Ishikawa (cell line): ENCODE measurements around the gene ORM2.
"Not testable (repeated sequence)": the region's sequence is repeated elsewhere in the genome, so short reads cannot be mapped to it uniquely, and the experiment has no call there.

Source experiments
- EGR1 ChIP-seq: IDR thresholded peaks from 2 replicates; pipeline ENCODE4 v1.6.1; 2012
- EP300 ChIP-seq: IDR thresholded peaks from 2 replicates; pipeline ENCODE4 v1.6.1; 2012; ENCODE audit warnings: borderline replicate concordance
- FOXM1 ChIP-seq: IDR thresholded peaks from 2 replicates; pipeline ENCODE4 v1.6.1; 2012; ENCODE audit warnings: low read depth, borderline replicate concordance
- NFIC ChIP-seq: IDR thresholded peaks from 2 replicates; pipeline ENCODE4 v1.6.1; 2012
- RAD21 ChIP-seq: IDR thresholded peaks from 2 replicates; pipeline ENCODE4 v1.6.1; 2012; ENCODE audit warnings: low read depth
- TAF1 ChIP-seq: IDR thresholded peaks from 2 replicates; pipeline ENCODE4 v1.6.1; 2012; ENCODE audit warnings: low read depth, mild to moderate bottlenecking
- TCF12 ChIP-seq: IDR thresholded peaks from 2 replicates; pipeline ENCODE4 v1.6.1; 2012; ENCODE audit warnings: low read depth
- TEAD4 ChIP-seq: IDR thresholded peaks from 2 replicates; pipeline ENCODE4 v1.6.1; 2012
- YY1 ChIP-seq: IDR thresholded peaks from 2 replicates; pipeline ENCODE4 v1.6.1; 2012; ENCODE audit warnings: low read depth
- ZBTB7A ChIP-seq: IDR thresholded peaks from 2 replicates; pipeline ENCODE4 v1.6.1; 2012; ENCODE audit warnings: low read depth
- TF ChIP-seq, protein P1 (sequence below): IDR thresholded peaks from 2 replicates; pipeline ENCODE4 v1.6.1; 2012; ENCODE audit warnings: low read depth, mild to moderate bottlenecking
- TF ChIP-seq, protein P2 (sequence below): IDR thresholded peaks from 2 replicates; pipeline ENCODE4 v1.6.1; 2012
- TF ChIP-seq, protein P3 (sequence below): IDR thresholded peaks from 2 replicates; pipeline ENCODE4 v1.6.1; 2012

ORM2 gene

DNA sequence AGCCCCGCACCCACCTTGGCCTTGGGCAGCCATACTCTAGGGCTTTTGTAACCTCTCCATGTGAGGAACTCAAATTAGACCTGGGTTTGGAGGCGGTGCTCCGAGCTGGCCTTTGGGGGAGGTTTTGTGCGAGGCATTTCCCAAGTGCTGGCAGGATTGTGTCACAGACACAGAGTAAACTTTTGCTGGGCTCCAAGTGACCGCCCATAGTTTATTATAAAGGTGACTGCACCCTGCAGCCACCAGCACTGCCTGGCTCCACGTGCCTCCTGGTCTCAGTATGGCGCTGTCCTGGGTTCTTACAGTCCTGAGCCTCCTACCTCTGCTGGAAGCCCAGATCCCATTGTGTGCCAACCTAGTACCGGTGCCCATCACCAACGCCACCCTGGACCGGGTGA, at the start of gene ORM2:
TSS of gene ORM2 (plus strand) at position 245 of the 398 bp plus-strand sequence. CDS start at position 281, 36 bp downstream.
- TF ChIP-seq, protein P1, sequence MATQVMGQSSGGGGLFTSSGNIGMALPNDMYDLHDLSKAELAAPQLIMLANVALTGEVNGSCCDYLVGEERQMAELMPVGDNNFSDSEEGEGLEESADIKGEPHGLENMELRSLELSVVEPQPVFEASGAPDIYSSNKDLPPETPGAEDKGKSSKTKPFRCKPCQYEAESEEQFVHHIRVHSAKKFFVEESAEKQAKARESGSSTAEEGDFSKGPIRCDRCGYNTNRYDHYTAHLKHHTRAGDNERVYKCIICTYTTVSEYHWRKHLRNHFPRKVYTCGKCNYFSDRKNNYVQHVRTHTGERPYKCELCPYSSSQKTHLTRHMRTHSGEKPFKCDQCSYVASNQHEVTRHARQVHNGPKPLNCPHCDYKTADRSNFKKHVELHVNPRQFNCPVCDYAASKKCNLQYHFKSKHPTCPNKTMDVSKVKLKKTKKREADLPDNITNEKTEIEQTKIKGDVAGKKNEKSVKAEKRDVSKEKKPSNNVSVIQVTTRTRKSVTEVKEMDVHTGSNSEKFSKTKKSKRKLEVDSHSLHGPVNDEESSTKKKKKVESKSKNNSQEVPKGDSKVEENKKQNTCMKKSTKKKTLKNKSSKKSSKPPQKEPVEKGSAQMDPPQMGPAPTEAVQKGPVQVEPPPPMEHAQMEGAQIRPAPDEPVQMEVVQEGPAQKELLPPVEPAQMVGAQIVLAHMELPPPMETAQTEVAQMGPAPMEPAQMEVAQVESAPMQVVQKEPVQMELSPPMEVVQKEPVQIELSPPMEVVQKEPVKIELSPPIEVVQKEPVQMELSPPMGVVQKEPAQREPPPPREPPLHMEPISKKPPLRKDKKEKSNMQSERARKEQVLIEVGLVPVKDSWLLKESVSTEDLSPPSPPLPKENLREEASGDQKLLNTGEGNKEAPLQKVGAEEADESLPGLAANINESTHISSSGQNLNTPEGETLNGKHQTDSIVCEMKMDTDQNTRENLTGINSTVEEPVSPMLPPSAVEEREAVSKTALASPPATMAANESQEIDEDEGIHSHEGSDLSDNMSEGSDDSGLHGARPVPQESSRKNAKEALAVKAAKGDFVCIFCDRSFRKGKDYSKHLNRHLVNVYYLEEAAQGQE = not testable (repeated sequence)
- TF ChIP-seq RAD21, TCF12: not testable (repeated sequence)

DNA sequence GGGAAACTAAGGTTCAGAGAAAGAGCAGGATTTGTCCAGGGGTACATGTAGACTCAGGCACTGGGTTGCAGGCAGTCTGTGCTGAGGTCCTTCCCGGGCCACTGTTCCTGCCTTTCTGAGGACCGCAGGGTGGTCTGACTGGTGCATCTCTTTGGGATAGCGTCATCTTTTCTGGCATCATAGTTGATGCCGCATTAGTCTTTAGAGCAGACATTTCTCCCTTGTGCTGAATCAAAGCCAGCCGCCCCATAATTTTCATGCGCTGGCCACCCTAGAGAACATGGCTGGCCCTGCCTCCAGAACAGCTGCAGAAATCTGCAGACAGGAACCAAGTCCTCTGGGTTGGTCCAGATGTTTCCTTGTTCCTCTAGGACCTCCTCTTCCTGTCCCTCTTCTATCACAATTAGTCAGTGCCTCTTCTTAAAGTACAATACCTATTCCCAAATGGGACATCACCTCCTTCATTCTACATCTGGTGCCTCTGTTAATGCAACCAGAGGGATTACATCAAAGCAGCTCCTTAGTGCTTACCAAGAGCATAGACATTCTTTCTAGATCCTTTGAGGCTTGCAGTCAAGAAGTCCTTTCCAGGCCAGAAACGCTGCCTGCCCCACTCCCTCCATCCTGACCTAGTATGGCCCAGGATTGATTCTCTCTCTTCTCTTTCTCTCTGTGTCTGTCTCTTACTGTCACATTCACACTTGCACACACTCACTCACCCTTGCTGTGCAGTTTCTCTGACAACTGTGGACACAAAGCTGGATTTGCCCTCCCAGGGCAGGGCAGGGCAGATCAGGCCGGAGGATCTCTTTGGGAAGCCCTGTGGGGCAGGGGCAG, 48.8 kb upstream of the ORM2 start:
- no peak for TF ChIP-seq YY1

DNA sequence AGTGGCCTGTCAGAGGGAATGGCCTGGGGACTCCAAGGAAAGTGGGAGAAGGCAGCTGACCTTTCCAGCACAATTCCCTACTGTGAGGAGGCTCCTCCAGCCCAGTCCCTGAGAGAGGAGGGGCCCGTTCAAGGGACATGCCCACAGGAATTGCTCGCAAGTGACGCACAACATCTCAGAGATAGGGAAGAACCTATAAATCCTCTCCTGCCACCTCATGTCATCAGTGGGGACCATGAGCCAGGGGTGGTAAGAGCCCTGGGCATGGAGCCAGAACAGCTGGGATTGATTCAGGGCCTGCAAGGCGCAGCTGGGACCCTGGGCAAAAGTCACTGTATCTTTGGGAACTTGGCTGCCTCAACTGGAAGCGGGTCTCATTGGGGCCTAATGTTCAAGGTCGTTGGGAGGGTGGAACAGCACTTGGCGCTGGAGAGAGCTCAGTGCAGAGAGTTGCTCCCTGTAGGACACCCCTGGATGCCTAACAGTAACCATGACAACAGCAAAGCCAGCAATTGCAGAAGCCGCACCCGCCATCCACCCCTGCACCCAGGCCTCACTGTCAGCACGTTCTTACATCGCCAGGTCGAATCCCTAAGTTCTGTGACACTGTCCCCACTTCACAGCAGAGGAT, 48.1 kb upstream of the ORM2 start:
- no peak for TF ChIP-seq EP300
- no peak for TF ChIP-seq ZBTB7A
- TF ChIP-seq EGR1 = no peak
- no peak for TF ChIP-seq TEAD4
- no peak for TF ChIP-seq FOXM1
- no peak for TF ChIP-seq RAD21
- TF ChIP-seq, protein P2, sequence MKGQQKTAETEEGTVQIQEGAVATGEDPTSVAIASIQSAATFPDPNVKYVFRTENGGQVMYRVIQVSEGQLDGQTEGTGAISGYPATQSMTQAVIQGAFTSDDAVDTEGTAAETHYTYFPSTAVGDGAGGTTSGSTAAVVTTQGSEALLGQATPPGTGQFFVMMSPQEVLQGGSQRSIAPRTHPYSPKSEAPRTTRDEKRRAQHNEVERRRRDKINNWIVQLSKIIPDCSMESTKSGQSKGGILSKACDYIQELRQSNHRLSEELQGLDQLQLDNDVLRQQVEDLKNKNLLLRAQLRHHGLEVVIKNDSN = no peak
- no peak for TF ChIP-seq NFIC
- no peak for TF ChIP-seq TAF1

DNA sequence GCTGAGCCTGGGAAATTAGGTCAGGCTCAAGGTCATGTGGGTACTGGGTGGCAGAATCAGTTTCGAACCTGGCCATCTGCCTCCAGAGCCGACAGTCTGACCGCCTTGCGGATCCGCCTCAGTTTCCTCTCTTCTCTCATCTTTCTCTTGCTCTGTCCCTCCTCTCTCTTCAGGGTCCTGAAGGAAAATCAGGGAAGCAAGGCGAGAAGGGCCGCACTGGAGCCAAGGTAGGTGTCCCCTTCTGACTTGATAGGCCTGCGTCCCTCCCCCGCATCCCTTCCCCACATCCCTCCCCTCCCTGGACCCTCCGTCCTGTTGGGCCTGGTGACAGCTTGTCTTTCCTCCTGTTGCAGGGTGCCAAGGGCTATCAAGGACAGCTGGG, 47.6 kb upstream of the ORM2 start:
- TF ChIP-seq EGR1 = no peak

DNA sequence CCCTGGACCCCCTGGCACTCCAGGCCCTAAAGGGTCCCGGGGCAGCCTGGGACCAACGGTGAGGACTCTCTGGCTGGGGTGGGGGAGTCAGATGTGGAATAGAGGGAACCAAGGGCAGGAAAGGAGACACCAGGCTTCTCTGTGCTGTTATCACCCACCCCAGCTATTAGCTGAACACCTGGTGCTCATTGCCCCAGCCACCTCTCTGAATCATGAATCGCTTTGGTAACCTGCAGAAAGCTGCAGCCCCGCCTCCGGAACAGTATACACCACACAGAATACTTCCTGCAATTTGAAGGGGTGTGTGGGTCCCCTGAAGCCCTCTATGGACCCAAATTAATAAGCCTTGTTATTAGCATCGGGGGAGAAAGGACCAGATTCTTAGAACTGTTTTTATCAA, 47.2 kb upstream of the ORM2 start:
- TF ChIP-seq TCF12 = no peak

DNA sequence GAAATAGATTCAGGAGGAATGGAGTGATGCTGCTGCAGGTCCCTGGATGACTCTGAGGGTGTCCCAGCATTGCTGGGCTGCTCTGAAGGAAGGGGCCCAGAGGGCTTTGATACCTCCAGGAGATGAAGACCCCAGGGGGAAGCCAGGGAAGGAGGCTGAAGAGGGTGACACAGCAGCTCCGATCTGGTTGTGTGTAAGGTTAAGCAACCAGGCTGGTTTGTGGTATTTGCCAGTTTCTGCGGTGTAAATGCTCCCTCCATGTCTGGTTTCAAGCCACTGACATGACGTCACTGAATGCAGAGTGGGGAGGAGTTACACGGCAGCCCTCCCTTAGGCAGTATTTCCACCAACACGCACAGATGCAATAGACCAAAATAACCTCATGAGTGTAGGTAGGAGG, 46.7 kb upstream of the ORM2 start:
- TF ChIP-seq YY1 = no peak
- no peak for TF ChIP-seq TEAD4
- no peak for TF ChIP-seq ZBTB7A
- TF ChIP-seq, protein P2 = no peak
- TF ChIP-seq, protein P3, sequence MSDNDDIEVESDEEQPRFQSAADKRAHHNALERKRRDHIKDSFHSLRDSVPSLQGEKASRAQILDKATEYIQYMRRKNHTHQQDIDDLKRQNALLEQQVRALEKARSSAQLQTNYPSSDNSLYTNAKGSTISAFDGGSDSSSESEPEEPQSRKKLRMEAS = no peak
- TF ChIP-seq EGR1 = no peak
- TF ChIP-seq, protein P1 = no peak
- TF ChIP-seq RAD21 = no peak
- TF ChIP-seq EP300 = no peak

DNA sequence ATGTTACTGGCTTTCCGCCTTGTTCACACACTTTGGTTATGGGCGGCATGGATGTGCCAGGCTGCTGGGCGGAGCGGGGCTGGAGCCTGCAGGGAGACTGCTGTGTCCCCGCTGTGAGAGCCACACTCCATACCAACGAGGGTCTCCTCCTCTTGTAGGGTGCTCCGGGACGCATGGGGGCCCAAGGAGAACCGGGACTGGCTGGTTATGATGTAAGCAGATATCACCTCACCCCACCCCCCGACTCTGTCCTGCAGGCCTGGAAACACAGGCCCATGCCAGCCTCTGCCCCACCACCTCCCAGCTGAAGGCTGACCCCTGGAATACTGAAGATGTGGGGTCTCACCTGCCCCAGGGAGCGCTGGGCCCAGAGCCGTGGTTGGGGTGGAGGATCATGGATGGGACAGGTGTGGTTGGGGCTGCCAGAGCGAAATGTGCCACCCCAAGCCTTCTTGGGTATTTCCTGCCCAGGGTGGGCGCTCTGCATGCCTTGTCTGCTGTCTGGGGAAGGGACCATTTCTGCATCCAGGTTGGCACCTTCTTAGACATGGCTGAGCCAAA, 46.0 kb upstream of the ORM2 start:
- TF ChIP-seq ZBTB7A = no peak
